IMR-90 (cell line): ENCODE results near the gene EXOC3L4. TPM values are rescaled to one million over a fixed set of nuclear protein-coding genes. Genes with fewer than 3 reads are reported as not detected.

ENCODE experiments used
- ATAC-seq: fragments of 200-7000 bp; cut with Tn5 transposase; 2 replicates; pipeline ENCODE4 v1.9.1; 2020; ENCODE audit warnings: low read depth, mild to moderate bottlenecking, moderate library complexity
- BruUV-seq: library from RNA; stranded (reverse); fragments of 400-500 nt; replicated peaks from 2 replicates; lab custom pipeline; 2021; lab: Mats Ljungman, UMichigan
- CTCF ChIA-PET: fragments of 300-600 bp; formaldehyde crosslinking; extraction: SDS; loops from one replicate; lab custom pipeline; 2021; ENCODE audit warnings: antibody characterized with exemption; lab: Yijun Ruan, JAX
- POLR2A ChIA-PET: fragments of 300-600 bp; sonication (Branson Sonifier 250); formaldehyde crosslinking; loops from one replicate; lab custom pipeline; 2022; ENCODE audit warnings: antibody characterized with exemption; ENCODE audit not compliant: unreplicated experiment; lab: Charles Lee
- DNase-seq: peaks from one replicate; pipeline ENCODE4 v3.0.0; 2013
- H2AFZ ChIP-seq: replicated peaks from 2 replicates; pipeline ENCODE3; 2013; ENCODE audit warnings: low read length, mild to moderate bottlenecking; ENCODE audit not compliant: poor library complexity
- H2AK5ac ChIP-seq: 2 replicates; pipeline ENCODE4 v1.6.1; 2013; ENCODE audit warnings: low read depth, low read length, inconsistent platforms
- H2AK9ac ChIP-seq: replicated peaks from 2 replicates; pipeline ENCODE3; 2013; ENCODE audit warnings: mild to moderate bottlenecking, low read depth, low read length, moderate library complexity; ENCODE audit not compliant: poor library complexity
- H2BK120ac ChIP-seq: 2 replicates; pipeline ENCODE4 v1.6.1; 2013; ENCODE audit warnings: low read depth, low read length, inconsistent platforms
- H2BK15ac ChIP-seq: 3 replicates; pipeline ENCODE4 v1.6.1; 2013; ENCODE audit warnings: low read depth, low read length, inconsistent platforms
- H2BK20ac ChIP-seq: 2 replicates; pipeline ENCODE4 v1.6.1; 2013; ENCODE audit warnings: low read depth, mild to moderate bottlenecking, inconsistent platforms, low read length, moderate library complexity
- H2BK5ac ChIP-seq: 2 replicates; pipeline ENCODE4 v1.6.1; 2013; ENCODE audit warnings: mild to moderate bottlenecking, low read depth, low read length, inconsistent platforms; ENCODE audit not compliant: poor library complexity, severe bottlenecking
- H3K14ac ChIP-seq: replicated peaks from 2 replicates; pipeline ENCODE4 v1.6.1; 2013; ENCODE audit warnings: low read depth, low read length, inconsistent platforms
- H3K18ac ChIP-seq: 2 replicates; pipeline ENCODE4 v1.6.1; 2013; ENCODE audit warnings: low read depth, low read length, control low read depth
- H3K23ac ChIP-seq: 2 replicates; pipeline ENCODE4 v1.6.1; 2013; ENCODE audit warnings: low read depth, low read length, inconsistent platforms
- H3K27ac ChIP-seq: 2 replicates; pipeline ENCODE4 v1.5.1; 2013; ENCODE audit warnings: mild to moderate bottlenecking, control low read depth, low read length; ENCODE audit not compliant: insufficient read depth
- H3K27me3 ChIP-seq: 2 replicates; pipeline ENCODE4 v1.6.1; 2013; ENCODE audit warnings: low read length; ENCODE audit not compliant: control insufficient read depth, insufficient read depth
- H3K36me3 ChIP-seq: 2 replicates; pipeline ENCODE4 v1.6.1; 2013; ENCODE audit warnings: low read length, mixed read lengths; ENCODE audit not compliant: control insufficient read depth, insufficient read depth
- H3K4ac ChIP-seq: 2 replicates; pipeline ENCODE4 v1.6.1; 2013; ENCODE audit warnings: low read depth, low read length, inconsistent platforms
- H3K4me1 ChIP-seq: 2 replicates; pipeline ENCODE4 v1.6.1; 2013; ENCODE audit warnings: low read length, mixed read lengths; ENCODE audit not compliant: control insufficient read depth, insufficient read depth
- H3K4me2 ChIP-seq: 2 replicates; pipeline ENCODE4 v1.6.1; 2013; ENCODE audit warnings: low read depth, mild to moderate bottlenecking, control low read depth, low read length, moderate library complexity
- H3K4me3 ChIP-seq: 2 replicates; pipeline ENCODE4 v1.5.1; 2013; ENCODE audit warnings: low read depth, mild to moderate bottlenecking, control low read depth, low read length, moderate library complexity; ENCODE audit not compliant: insufficient read depth
- H3K56ac ChIP-seq: 2 replicates; pipeline ENCODE4 v1.6.1; 2013; ENCODE audit warnings: low read length, inconsistent platforms; ENCODE audit not compliant: insufficient read depth; ENCODE audit errors: extremely low read depth
- H3K79me1 ChIP-seq, 2 experiments: 2 replicates each; pipeline ENCODE4 v1.6.1; 2013; ENCODE audit warnings: low read length in 2 of 2, inconsistent platforms in 1 of 2, low read depth in 1 of 2
- H3K9ac ChIP-seq: 2 replicates; pipeline ENCODE4 v1.6.1; 2013; ENCODE audit warnings: low read depth, low read length, control low read depth
- H3K9me1 ChIP-seq: 2 replicates; pipeline ENCODE4 v1.6.1; 2013; ENCODE audit warnings: low read length, inconsistent platforms; ENCODE audit not compliant: insufficient read depth
- H3K9me3 ChIP-seq: 2 replicates; pipeline ENCODE4 v1.6.1; 2013; ENCODE audit warnings: low read length; ENCODE audit not compliant: control insufficient read depth, insufficient read depth
- H4K20me1 ChIP-seq: 2 replicates; pipeline ENCODE4 v1.6.1; 2013; ENCODE audit warnings: low read length, inconsistent platforms; ENCODE audit not compliant: insufficient read depth
- H4K5ac ChIP-seq: 2 replicates; pipeline ENCODE4 v1.6.1; 2013; ENCODE audit warnings: mild to moderate bottlenecking, low read depth, low read length, control low read depth
- H4K8ac ChIP-seq, 2 experiments: 2 replicates each; pipeline ENCODE4 v1.6.1; 2013; ENCODE audit warnings: low read depth in 2 of 2, low read length in 2 of 2, control low read depth in 1 of 2, inconsistent platforms in 1 of 2
- H4K91ac ChIP-seq: 2 replicates; pipeline ENCODE4 v1.6.1; 2013; ENCODE audit warnings: low read depth, low read length, inconsistent platforms; ENCODE audit not compliant: insufficient read depth
- USF2 ChIP-seq: fragments of 150-350 bp; IDR thresholded peaks from 2 replicates; pipeline ENCODE4 v1.6.1; 2017; ENCODE audit warnings: mild to moderate bottlenecking, antibody characterized with exemption, low read length, low read depth
- WGBS, 2 experiments: methylation state at CpG; one replicate each; pipeline versions ENCODE4 v1.1.5 to v1.1.7; 2013; ENCODE audit warnings: missing lambda C conversion rate in 2 of 2; ENCODE audit not compliant: insufficient read length in 1 of 2; ENCODE audit errors: extremely low coverage in 2 of 2; 5-methylcytosine and 5-hydroxymethylcytosine counted together
- dilution Hi-C: fragments of 300-500 bp; cut with HindIII; formaldehyde crosslinking; loops from one replicate; pipeline ENCODE4 v1.14.3; 2018; ENCODE audit warnings: low sequenced_read_pairs; ENCODE audit not compliant: unreplicated experiment
- in situ Hi-C: fragments of 300-500 bp; cut with MboI; formaldehyde crosslinking; loops from 3 replicates; pipeline ENCODE4 v1.14.3; 2019; ENCODE audit warnings: low sequenced_read_pairs, inconsistent platforms, mixed read lengths
- intact Hi-C: fragments of 100-400 bp; cut with micrococcal nuclease; formaldehyde crosslinking; loops from 2 replicates; pipeline ENCODE4 v1.10.0; 2022
- polyA plus RNA-seq, 3 experiments: library from polyadenylated mRNA; depleted of rRNA; stranded (reverse); fragments of >200 nt; gene quantifications; 2 replicates each; pipeline ENCODE4 v1.2.3, GENCODE V29; 2012; ENCODE audit warnings: low replicate concordance in 1 of 3
- total RNA-seq: library from RNA; depleted of rRNA; stranded (reverse); fragments of >200 nt; gene quantifications from 2 replicates; pipeline ENCODE4 v1.2.3, GENCODE V29; 2012

The EXOC3L4 gene
- total and polyA plus RNA-seq, 2 of the 4 experiments (the other 2 are of a cell fraction), result not detected

DNA sequence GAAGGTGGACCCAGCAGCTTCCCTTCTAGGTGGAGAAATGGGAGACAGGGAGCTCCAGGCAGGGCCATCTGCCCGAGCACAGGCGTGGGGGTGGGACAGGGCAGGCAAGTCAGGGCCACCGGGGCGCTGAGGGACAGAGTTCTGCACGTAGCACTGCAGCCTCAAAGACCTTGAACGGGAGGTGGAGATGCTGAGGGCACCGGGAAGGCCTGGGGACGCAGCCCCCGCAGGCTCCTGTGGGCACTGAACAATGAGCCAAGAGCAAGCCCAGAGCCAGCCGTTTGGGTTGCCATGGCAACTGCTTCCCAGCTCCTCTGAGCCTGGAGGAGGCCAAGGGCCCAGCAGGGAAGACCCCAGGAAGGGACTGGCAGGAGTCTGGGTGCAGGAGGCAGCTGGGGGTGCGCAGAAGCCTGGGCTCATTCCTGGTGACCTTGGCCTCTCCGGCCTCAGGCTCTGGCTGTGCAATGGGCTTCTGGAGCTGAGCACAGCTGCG lies 7.1 kb upstream of the EXOC3L4 start:
- intact Hi-C loops, result no loop called here
- H3K18ac ChIP-seq, result no peak overlapping the region
- no peak overlapping the region for H2AK5ac ChIP-seq
- TF ChIP-seq USF2, result no peak
- no peak overlapping the region for H4K5ac ChIP-seq
- H3K4me1 ChIP-seq, result peaks cover 12% of the 10 kb centered on the region
- H3K27me3 ChIP-seq, result peaks cover 60% of the 10 kb centered on the region
- H2BK120ac ChIP-seq, result no peak overlapping the region
- no peak overlapping the region for H4K8ac ChIP-seq
- H3K9me1 ChIP-seq, result no peaks in the 10 kb centered on the region
- no peak overlapping the region for H2AK9ac ChIP-seq
- in situ Hi-C loops, result no loop called here
- no peaks in the 10 kb centered on the region for H3K79me1 ChIP-seq
- H3K36me3 ChIP-seq, result no peaks in the 10 kb centered on the region
- BruUV-seq, result no TSS peak
- no peak overlapping the region for H3K4ac ChIP-seq
- H3K9me3 ChIP-seq, result no peaks in the 10 kb centered on the region
- H3K14ac ChIP-seq, result no peak overlapping the region
- H3K4me3 ChIP-seq, result no peak overlapping the region
- ChIA-PET CTCF (interaction anchor here (0.7 kb wide), 1 partner anchor 102 kb away, joined by 3 read pairs; no protein-coding TSS in a partner anchor), POLR2A (no interaction called here)
- H3K27ac ChIP-seq, result no peak overlapping the region
- H2BK20ac ChIP-seq, result no peak overlapping the region
- no peak for DNase-seq
- H2BK5ac ChIP-seq, result no peak overlapping the region
- H3K56ac ChIP-seq, result no peak overlapping the region
- H4K20me1 ChIP-seq, result no peaks in the 10 kb centered on the region
- no peak overlapping the region for H2BK15ac ChIP-seq
- H2AFZ ChIP-seq, result no peak overlapping the region
- no peak overlapping the region for H3K23ac ChIP-seq
- H3K9ac ChIP-seq, result no peak overlapping the region
- 68% methylated on average over 11 of the region's 13 CpGs; no CpG with 5 or more reads in 1 of the 2 experiments for WGBS, 2 experiments
- no peak overlapping the region for H3K4me2 ChIP-seq
- dilution Hi-C loops, result no loop called here
- H4K91ac ChIP-seq, result no peak overlapping the region
- ATAC-seq, result no peak
